8988T (cell line): ENCODE measurements around the gene ACAT2.
"Not testable (repeated sequence)": the region's sequence is repeated elsewhere in the genome, so short reads cannot be mapped to it uniquely, and the experiment has no call there.

ENCODE experiments used
- DNase-seq: peaks from one replicate; pipeline ENCODE4 v3.0.0; 2011

Gene ACAT2

DNA sequence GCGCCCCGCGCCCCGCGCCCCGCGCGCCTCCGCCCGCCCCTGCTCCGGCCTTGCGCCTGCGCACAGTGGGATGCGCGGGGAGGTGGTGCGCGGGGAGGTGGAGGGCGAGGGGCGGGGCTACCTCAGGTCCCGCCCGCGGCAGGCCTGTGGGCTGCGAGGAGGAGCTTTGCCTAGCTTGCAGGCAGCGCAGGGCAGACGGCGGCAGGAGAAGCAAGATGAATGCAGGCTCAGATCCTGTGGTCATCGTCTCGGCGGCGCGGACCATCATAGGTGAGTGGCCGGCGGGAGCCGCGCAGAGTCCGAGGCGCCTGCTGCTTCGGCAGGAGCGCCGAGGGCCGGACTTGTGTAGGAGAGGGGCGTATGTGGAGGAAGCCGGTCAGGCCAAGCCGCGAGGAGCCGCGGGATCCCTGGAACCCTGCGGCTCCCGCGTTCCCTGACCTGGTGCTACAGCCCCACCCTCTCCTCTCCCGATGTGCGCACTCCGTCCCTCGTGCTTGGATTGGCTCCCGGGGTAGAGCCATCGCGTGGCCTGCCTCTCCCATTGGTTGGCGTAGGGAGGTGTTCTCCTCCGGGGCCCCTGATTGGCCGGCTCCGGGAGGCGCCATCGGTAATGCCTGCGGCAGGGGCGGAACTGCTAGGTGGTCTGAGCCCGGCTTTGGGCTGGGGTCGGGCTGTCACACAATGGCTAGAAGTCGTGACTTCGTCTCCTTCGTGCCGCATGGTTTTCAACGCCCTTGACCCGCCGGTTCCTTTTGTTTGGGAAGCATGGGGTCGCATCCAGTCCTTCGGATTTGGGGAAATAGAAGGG, at the start of gene ACAT2:
TSS of gene ACAT2 (plus strand) at position 173 of the 808 bp plus-strand sequence. CDS start at position 216, 43 bp downstream.
- peak; percentile 95 for DNase-seq

DNA sequence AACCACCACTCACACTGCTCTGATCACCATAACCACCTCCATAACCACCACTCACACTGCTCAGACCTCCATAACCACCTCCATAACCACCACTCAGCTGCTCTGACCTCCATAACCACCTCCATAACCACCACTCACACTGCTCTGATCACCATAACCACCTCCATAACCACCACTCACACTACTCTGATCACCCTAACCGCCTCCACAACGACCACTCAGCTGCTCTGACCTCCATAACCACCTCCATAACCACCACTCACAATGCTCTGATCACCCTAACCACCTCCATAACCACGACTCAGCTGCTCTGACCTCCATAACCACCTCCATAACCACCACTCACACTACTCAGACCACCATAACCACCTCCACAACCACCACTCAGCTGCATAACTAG, 49.5 kb upstream of the ACAT2 start:
- DNase-seq, result not testable (repeated sequence)

GRCh38 chr6:159713984-159714383, 47.9 kb upstream of the ACAT2 start:
- no peak for DNase-seq

- no peak for DNase-seq
These were observed 47.4 kb upstream of the ACAT2 start for GRCh38 chr6:159714404-159714803.

DNA sequence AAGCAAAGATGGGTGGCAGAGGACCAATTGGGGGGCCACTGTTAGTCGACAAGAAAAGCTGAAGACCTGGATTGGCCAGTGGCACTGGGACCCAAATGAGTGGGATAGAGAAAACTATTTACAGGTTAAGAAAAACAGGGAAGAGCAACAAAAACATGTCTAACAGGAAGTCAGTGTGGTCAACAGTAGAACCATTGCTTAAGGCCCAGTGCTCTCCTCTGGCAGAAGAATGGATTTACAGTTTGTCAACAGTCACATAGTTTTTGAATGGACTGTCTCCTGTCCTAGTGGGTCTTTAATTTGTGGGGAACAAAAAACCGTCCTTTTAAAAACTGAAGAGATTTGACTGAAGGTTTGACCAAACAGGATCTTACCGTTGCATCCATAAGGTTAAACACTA, 46.7 kb upstream of the ACAT2 start:
- DNase-seq, result no peak

DNA sequence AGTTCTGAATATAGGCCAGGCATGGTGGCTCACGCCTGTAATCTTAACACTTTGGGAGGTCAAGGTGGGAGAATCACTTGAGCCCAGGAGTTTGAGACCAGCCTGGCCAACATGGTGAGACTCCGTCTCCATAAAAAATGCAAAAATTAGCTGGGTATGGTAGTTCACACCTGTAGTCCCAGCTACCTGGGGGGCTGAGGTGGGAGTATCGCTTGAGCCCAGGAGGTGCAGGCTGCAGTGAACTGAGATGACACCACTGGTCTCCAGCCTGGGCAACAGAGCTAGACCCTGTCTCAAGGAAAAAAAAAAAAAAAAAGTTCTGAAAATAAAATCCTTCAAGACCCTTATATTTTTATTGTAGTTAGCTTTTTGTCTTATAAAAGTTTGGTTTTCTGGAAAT, 46.2 kb upstream of the ACAT2 start:
- no peak for DNase-seq

DNA sequence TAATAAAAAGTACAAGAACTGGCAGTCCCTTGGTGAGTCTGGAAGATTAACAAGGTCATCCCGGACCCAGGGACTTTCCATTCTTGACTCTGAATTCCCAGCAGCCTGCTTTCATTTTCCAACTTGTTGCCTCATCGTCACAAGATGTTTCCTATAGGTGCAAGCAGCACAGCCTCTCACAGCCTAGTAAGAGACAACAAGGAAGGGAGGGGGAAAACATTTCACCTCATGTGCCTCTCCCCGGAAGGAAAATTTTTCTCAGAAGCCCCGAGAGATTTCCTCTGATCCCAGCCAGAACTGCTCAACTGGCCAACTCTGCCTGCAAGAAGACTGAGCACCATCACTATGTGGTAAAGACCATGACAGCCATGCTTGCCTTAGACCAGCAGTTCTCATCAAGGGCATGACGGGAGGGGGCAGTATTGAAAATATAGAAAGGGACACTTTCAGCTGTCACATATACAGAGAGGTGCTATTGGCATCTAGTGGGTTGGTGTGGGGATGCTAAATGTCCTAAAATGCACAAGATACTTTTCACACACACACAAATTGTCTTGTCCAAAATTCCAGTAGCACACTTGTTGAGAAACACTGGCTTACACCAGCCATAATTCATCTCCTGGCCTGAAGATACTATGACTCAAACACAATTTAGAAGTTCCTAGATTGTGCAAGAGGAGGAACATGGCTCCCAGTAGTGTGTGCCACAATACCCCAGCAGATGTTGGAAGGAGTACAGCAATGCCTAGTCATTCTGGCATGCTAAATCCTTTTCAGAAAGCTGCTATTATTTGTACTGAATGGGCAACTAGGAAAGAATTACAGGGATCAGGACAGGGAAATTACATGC, 45.4 kb upstream of the ACAT2 start:
- DNase-seq, result no peak

DNA sequence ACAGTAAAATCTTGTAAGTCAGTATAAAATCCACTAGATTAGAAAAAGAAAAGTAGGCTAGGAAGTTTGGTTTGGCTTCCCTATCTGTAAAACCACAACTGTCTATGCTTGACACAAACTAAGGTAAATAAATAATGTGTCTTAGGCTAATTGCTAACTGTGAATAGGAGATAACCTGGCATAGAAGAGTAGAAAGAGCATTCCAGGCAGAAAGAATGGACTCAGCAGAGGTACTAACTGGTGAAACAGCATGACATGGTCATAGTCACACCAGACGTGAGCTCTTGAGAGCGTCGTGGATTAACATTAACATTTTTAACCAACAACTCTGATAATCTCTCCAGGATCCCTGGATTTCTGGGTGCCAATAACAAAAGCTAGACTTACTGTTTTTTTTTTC, 43.2 kb upstream of the ACAT2 start:
- DNase-seq, result no peak

DNA sequence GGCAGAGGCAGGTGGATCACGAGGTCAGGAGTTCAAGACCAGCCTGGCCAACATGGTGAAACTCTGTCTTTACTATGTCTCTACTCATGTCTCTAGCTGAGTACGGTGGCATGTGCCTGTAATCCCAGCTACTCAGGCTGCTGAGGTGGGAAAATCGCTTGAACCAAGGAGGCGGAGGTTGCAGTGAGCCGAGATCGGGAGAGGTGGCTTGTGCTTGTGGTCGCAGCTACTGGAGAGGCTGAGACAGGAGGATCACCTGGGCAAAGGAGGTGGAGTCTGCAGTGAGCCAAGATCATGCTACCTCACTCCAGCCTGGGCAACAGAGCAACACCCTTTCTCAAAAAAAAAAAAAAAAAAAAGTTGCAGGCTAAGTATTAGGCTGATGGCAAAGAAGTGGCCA, 42.6 kb upstream of the ACAT2 start:
- DNase-seq, result no peak

GRCh38 chr6:159720708-159721107, 41.1 kb upstream of the ACAT2 start:
- no peak for DNase-seq

DNA sequence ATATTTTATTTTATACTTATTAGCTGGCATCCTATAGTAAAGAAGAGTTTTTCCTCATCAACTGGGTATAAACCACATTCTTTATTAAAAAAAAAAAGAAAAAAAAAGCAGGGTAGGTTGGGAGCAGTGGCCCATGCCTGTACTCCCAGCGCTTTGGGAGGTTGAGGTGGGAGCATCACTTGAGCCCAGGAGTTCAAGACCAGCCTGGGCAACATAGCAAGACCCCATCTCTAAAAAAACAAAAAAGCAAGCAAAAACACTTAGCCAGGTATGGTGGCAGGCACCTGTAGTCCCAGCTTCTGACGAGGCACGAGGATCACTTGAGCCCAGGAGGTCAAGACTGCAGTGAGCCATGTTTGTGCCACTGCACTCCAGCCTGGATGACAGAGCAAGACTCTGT, 39.9 kb upstream of the ACAT2 start:
- not testable (repeated sequence) for DNase-seq

DNA sequence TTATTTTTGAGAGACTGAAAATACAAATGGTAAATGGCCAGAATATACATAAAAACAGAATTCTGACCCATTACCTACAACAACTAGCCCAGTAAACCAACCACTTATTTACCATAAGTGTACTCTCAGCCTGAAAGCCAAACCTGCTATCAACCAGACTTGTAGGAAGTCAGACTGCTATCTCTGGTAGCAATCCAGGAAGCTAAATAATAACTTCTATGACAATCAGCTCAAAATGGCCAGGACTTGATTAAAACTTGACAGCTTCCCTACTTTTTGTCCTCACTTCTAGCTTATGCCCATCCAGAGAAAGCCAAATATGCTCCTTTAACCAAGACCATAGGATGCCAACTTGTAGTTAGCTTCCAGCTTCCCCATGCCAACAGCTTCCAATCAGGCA, 39.2 kb upstream of the ACAT2 start:
- DNase-seq, result no peak

DNA sequence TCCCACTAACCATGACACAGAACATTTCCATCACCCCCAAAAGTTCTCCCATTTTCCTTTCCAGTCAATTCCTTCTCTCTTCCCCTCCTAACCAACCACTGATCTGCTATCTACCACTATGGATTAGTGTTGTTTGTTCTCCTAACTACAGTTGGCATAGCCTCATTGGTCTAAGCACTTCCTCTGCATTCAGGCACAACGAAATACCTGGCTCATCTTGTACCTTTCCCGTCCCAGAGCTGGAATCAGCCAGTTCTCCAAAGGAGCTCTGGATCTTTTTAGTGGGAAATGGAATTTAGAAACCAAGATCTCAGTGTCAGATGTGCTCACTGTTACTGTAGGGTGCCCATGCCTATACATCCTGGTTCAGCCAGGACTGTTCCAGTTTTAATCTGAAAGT, 38.6 kb upstream of the ACAT2 start:
- no peak for DNase-seq

DNA sequence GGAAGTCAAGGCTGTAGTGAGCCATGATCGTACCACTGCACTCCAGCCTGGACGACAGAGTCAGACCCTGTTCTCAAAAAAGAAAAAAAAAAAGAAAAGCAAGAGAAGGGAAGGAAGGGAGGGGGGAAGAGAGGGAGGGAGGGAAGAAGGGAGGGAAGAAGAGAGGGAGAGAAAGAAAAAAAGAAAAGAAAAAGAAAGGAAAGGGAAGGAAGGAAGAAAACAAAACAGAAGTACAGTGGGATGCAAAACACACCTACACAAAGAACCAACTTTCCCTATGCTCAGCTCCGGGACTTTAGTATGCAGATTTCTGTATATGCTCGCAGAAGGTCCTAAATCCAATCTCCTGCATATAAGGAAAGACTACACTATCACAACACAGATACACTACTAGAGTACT, 37.1 kb upstream of the ACAT2 start:
- DNase-seq, result no peak

GRCh38 chr6:159725208-159725607, 36.6 kb upstream of the ACAT2 start:
- not testable (repeated sequence) for DNase-seq

DNA sequence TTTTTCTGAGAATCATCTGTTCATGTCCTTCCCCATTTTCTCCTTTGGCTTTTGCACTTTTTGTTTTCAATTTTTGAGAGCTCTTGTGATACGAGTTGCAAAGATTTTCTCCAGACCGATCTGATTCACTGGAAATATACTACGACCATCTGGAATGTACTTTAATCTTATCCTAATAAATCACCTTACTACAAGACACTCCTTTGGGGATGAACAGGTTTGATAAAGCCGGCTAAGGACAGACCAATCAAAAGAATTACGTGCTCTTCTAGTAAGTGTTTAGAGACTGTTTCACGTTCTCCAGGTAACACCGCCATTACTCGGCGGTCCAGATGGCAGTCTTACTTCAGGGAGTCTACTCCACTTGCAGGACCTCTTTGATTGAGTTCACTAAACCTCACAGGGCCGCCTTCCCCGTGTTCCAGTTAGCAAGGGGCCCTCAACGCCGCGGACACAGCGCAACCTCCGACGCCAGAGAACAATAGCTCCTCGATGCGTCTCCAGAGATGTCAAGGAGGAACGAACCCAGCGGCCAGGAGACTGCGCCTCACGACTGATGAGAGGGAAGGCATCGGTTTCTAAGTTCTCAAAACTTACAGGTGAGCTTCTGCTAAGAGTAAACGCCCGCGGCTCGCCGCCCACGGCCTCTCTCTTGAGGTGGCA, 35.5 kb upstream of the ACAT2 start:
- DNase-seq, result peak; percentile 18

GRCh38 chr6:159726918-159727716, 34.7 kb upstream of the ACAT2 start, which contains the start of gene WTAP:
TSS of gene WTAP (plus strand) at chr6:159727506. CDS start at chr6:159736266, 8,760 bp downstream.
- DNase-seq, result peak; percentile 79

DNA sequence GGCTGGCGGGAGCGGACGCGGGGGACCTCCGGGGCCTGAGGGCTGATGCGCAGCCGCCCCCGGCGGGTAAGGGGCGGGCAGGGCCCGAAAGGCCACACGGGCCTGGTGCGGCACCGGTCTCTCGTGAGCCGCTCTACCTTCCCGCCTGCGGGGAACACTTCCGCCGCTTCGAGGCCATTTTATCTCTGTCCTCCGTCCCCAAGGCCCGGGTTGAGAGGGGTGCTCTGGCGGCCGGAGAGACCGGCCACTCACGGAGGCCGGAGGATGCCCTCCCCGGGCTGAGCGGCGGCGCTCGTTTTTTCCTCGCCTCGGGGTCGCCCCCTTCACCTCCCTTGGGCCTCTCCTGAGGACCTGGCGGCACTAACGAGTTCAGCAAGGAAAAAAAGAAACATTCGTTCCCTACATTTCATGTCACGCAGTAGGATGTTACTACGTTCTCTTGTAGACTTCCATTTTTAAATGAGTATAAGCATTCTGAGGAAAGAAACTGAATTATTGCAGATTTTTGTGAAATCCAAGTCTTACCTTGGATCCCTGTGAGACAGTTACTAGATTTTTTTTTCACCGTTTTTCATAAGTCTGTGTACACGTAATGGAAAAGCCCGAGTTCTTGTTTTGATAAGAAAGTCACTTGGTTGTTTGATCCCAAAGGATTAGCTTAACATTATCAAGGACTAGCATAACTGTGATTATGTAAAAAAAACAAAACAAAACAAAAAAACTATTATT, 34.0 kb upstream of the ACAT2 start:
- peak; percentile 39 for DNase-seq

- no peak for DNase-seq
These were observed 33.3 kb upstream of the ACAT2 start for GRCh38 chr6:159728531-159728964.

- no peak for DNase-seq
These were observed 32.1 kb upstream of the ACAT2 start for GRCh38 chr6:159729598-159730331.

DNA sequence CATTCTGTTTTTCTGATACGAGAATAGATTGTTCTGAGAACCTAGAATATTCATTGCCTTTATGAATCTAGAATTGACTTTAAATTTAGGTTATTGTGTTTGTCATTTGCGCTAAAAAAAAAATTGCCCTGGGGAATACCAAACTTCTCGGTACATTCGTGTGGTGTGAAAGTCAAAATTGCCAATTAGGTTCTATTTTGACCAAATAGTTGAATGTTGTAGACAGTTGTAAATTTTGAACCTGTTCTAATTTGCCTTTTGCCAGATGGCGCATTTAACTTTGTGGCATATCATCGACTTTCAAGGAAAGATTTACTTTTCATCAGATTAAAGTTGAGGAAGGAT, 31.5 kb upstream of the ACAT2 start:
- no peak for DNase-seq
